ENCODE measurements around the gene RRH.
"Not testable (repeated sequence)": the region's sequence is repeated elsewhere in the genome, so short reads cannot be mapped to it uniquely, and the experiment has no call there.

Gene RRH

DNA sequence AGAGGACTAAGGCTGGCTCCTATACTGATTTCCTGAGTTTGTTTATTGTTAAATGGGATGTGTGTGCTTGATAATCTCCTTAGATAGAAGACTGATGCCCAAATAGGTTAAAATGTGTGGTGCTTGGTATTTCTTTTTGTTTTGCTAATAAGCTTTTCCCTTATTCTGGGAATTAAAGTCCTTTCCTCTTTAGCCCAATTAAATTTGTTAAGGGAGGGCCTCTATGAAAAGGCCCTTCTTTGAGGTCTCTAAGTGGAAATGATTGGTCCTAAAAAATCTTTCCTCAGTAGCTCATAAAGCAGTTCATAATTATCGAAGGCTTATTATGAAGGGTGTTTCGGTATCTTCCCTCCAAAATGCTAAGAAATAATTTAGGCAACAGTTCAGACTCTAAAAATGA, at the start of gene RRH:
TSS of gene RRH (plus strand) at position 301 of the 400 bp plus-strand sequence. CDS start at position 357, 56 bp downstream.
- DNase-seq (ENCODE audit: low read depth in 2 of 2): no peak

DNA sequence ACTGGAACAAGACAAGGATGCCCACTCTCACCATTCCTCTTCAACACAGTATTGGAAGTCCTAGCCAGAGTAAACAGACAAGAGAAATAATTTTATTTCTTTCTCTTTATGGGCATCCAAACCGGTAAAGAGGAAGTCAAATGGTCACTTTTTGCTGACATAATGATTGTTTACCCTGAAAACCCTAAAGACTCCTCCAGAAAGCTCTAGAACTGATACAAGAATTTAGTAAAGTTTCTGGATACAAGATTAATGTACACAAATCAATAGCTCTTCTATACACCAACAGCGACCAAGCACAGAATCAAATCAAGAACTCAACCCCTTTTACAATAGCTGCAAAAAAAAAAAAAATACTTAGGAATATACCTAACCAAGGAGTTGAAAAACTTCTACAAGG, 45.7 kb upstream of the RRH start:
- DNase-seq (ENCODE audit: low read depth in 2 of 2): not testable (repeated sequence)

DNA sequence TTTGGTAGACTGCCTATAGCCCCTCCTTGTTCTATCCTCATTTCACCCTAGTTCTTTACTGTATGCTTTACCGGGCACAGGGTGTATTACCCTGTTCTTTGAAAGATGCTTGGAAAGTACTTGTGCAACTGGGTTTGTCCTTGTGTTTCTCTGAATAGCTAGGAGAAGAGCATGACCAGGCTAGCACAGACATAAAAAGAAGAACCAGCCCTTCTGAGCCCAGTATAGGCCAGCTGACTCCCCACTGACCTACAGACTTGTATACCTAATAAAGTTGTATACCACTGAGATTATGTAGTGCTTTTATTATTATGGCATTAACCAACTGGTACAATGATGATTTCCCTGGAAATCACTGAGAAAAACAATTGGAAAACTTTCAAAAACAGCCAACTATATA, 40.9 kb upstream of the RRH start:
- DNase-seq (ENCODE audit: low read depth in 2 of 2): no peak

DNA sequence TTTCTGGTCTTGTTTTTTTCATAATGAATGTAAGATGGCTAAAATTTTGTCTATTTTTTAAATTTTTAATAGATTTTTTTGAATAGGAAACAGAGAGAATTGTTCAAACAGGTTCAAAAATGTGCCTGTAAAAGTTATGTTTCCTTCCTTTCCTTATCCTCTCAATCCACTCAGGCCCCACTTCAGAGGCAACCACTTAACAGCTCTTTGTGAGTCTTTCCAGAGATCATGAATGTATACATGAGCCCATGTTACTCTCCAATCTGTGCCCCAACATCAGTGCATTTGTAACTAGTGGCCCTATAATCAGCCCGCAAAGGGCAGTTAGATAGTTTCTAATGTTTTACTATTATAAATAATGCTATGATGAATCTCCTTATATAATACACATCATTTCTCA, 40.0 kb upstream of the RRH start:
- no peak for DNase-seq (ENCODE audit: low read depth in 2 of 2)

DNA sequence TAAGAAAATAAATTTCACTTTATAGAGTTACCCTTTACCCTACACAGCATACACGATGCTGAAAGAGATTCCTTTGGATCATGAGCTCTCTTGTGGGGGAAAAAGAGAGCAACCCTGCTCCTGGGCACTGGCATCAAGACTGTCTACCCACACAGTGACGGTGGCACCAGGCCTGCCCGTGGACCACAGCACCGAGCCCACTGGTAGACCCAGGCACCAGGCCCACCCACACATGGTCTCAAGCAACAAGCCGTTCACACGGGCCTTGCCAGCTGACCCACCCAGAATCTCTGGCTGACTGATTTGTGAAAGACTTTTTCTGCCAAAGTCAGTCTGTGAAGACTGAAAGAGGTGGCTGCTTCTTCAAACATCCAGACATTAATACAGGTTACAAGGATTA, 32.7 kb upstream of the RRH start:
- no peak for DNase-seq (ENCODE audit: low read depth in 2 of 2)

- DNase-seq (ENCODE audit: low read depth in 2 of 2): no peak
Observed at GRCh38 chr4:109798866-109799265, 28.9 kb upstream of the RRH start.

DNA sequence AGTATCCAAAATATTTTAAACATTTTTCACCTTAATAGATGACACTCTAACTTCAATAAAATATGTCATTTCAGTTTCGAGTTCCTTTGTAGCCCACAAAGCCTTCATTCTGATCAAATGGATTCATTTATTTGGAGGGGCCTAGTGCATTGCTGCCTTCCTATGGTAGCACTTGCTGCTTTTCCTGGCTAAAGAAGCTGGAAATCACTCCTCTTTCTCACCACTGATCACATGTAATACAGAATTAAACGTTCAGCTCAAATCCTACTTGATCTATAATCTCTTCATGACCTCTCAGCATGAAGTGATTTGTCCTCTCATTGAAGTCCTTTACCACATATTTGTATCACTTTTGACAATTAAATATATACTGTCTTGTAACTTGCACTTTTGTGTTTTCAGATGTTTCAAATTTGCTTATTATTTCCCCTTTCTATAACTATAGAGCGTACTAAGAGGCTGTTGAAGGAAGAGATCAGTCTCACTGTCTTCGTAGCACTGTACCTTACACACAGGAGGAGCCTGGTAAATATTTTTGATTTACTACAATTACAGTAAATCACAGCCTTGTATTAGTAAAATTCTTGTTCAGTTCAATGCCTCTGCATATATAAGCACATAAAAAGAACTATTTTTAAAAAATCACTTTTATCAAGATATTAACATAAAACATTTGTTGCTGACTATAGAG, 26.5 kb upstream of the RRH start:
- DNase-seq (ENCODE audit: low read depth in 2 of 2): no peak

GRCh38 chr4:109801895-109802319, 25.9 kb upstream of the RRH start, which contains the start of gene CFI:
TSS of gene CFI (minus strand) at chr4:109801999. CDS start at chr4:109801971, 28 bp downstream.
- DNase-seq (ENCODE audit: low read depth in 2 of 2): no peak

GRCh38 chr4:109803924-109804571, 23.7 kb upstream of the RRH start:
- DNase-seq (ENCODE audit: low read depth in 2 of 2): no peak

DNA sequence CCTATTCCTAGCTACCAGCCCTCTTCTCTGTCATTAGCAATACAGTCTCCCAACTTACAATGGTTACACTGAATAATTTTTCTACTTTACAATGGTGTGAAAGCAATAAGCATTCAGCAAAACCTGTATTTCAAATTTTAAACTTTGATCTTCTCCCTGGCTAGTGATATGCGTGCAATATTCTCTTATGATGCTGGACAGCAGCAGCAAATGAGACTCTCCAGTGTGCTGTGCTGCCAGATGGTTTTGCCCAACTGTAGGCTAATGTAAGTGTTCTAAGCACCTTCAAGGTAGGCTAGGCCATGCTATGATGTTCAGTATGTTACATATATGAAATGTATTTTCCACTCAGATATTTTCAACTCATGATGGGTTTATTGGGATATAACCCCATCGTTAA, 18.1 kb upstream of the RRH start:
- no peak for DNase-seq (ENCODE audit: low read depth in 2 of 2)

- DNase-seq (ENCODE audit: low read depth in 2 of 2): no peak
Observed at GRCh38 chr4:109810552-109811387, 17.0 kb upstream of the RRH start.

DNA sequence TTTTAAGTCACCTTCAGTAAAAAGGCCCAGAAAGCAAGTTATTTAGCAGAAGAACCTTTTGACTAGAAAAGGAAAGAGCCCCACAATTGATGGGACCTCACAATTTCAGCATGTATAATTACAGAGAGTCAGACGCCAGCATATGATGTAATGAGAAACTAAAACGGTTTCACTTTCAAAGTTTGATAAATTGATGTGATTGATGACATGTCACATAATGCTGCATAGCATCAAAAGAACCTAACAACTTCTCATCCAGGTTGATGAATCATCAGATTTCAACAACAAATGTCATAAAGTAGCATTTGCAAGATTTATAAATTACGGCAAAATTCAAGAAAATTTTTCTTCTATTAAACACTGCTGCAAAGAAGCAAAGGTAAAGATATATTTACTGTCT, 16.1 kb upstream of the RRH start:
- no peak for DNase-seq (ENCODE audit: low read depth in 2 of 2)

GRCh38 chr4:109815151-109816081, 12.4 kb upstream of the RRH start, which contains the start of gene GAR1:
TSS of gene GAR1 (plus strand) at chr4:109815762. CDS start at chr4:109816165, 403 bp downstream.
- DNase-seq (ENCODE audit: low read depth in 2 of 2): peak; percentile 58 to 64

DNA sequence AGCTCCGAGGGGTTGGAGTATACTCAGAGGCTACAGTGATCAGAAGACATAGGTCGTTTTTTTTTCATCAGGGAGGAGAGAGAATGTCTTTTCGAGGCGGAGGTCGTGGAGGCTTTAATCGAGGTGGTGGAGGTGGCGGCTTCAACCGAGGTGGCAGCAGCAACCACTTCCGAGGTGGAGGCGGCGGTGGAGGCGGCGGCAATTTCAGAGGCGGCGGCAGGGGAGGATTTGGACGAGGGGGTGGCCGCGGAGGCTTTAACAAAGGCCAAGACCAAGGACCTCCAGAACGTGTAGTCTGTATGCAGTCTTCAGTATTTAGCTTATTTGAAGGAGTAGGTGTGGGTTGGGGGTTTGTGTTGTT, 11.7 kb upstream of the RRH start:
- peak; percentile 5 to 19 for DNase-seq (ENCODE audit: low read depth in 2 of 2)

- no peak for DNase-seq (ENCODE audit: low read depth in 2 of 2)
Observed at GRCh38 chr4:109816894-109817293, 10.9 kb upstream of the RRH start.

DNA sequence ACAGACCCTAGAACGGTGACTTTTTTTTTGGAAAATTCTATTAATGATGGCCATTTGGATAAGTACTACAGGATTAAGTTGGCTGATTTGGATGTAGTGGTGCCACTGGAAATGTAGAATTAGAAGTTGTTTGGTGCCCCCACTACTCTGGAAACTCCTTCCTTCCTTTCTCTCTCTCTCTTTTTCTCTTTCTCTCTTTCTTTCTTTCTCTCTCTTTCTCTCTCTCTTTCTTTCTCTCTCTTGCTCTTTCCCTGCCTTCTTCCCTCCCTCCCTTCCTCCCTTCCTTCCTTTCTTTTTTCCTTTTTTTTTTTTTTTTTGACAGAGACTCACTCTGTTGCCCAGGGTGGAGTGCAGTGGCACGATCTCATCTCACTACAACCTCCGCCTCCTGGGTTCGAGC, 9.5 kb upstream of the RRH start:
- DNase-seq (ENCODE audit: low read depth in 2 of 2): no peak

GRCh38 chr4:109820563-109820962, 7.2 kb upstream of the RRH start:
- no peak for DNase-seq (ENCODE audit: low read depth in 2 of 2)

GRCh38 chr4:109821185-109821584, 6.6 kb upstream of the RRH start:
- DNase-seq (ENCODE audit: low read depth in 2 of 2): no peak

DNA sequence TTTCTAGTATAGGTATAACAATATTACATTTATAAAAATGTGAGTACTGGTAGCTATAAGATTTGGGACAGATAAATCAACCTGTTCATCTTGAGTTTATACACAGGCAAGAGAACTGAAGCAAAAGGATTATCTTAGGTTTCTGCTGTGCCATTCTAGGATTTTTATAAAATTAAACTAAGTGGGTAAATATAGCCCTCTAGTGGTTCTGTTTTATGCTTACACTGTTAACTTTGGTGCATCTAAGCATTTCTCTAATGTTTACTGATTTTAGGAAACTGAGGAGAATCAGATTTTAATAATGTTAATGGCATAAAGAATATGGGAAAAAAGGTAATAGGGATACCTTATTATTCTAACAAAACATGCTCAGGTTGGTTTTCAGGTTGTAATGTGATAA, 1.1 kb upstream of the RRH start:
- no peak for DNase-seq (ENCODE audit: low read depth in 2 of 2)

DNA sequence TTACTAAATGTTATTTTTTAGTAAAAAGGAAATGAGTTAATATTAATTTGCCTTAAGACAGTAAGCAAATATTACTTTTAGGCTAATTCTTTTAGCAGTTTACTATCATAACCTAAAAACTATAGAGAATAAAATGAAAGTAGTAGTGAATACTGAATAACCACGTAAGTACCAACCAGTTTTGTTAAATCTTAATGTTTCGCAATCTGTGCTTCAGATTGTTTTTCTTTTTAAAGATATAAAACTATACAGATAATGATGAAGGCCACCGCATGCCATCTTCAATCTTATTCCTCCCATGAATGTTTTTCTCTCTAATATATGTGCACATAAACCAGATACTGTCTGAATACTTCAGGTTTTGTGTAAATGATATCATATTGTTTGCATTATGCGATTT, 6.0 kb downstream of the RRH start:
- no peak for DNase-seq (ENCODE audit: low read depth in 2 of 2)

DNA sequence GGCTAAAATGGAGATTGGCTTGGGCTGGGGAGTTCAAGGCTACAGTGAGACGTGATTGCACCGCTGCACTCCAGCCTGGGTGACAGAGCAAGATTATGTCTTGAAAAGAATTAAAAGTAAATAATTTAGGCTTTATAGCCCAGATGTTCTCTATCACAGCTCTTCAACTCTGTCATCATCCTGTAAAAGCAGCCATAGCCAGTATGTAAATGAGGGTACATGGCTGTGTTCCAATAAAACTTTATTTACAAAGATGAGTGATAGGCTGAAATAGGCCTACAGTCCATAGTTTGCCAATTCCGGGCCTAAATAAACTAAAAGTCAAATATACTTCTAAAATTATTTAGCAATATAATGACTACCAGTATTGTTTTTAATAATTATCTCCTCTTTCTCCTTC, 9.2 kb downstream of the RRH start:
- no peak for DNase-seq (ENCODE audit: low read depth in 2 of 2)

All from stimulated activated CD8-positive, alpha-beta memory T cell treated with anti-CD3 and anti-CD28 coated beads, Interleukin-7, amount 100 ng/mL, for 1 hour (primary cell).